GM18873 (cell line): ENCODE data around the gene GALNT1.

ENCODE experiments used
- ATAC-seq: cut with Tn5 transposase; IDR thresholded peaks from one replicate; pipeline ENCODE4 v1.9.1; 2021; ENCODE audit warnings: mild to moderate bottlenecking, moderate library complexity, moderate number of reproducible peaks; ENCODE audit not compliant: unreplicated experiment, low FRiP score

Gene GALNT1

DNA sequence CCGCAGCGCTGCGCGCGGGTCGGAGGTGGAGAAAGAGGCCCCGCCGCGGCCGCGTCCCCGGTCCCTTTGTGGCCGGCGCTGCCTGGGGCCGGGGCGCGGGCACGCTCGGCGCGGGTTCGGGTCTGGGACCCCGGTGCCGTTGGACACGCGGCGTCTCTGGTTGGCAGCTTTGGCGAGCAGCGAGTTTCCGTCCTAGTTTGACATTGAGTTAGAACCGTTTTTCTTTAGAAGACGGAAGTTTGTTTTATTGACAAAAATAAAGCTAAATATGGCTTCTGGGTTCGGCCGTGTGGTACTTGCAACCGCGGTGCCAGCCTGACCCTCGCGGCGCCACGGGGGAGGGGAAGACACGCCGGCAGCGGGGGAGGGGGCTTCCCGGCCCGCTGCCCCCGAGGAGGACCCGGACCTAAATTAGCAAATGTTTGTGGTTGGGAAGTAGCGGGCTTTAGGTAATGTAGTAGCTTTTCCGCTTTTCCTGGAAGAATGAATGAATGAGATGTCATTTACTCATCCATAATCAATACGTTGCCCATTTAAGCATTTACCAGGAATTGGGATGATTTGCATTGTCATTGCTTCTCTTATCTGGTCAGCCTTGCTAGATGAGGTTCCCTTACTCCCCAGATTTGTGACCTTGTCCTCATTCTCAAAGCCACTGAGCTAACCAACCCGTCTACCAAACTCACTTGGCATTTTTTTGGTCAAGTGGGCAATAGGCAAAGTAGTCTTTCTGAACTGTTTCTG lies 530 bp downstream of the GALNT1 start:
- no peak for ATAC-seq

DNA sequence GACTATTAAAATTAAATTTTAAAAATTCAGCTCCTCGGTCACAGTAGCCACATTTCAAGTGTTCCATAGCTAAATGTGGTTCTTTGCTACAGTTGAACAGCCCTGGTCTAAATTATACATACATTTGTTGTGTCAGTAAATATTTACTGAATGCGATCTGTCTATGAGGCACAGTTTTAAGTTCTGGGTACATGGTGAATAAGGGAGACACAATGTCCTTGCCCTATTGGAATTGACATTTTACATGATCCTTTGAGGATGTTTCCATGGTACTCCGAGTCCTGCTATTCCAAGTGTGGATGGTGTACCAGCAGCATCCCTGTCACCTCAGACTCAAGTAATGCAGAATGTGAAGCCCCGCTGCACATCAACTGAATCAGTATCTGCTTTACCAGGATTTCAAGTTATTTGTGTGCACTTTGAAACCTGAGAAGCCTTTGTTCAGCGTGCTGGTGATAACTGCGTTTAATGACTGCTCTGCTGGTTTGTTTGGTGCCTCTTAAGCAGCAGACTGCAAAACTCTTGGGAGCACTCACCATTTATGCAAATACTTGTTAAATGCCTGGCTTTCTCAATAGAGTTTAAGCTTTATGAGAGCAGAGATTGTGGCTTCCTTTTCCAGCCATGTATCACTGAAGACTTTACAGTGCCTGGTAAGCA lies 1.5 kb downstream of the GALNT1 start:
- no peak for ATAC-seq

DNA sequence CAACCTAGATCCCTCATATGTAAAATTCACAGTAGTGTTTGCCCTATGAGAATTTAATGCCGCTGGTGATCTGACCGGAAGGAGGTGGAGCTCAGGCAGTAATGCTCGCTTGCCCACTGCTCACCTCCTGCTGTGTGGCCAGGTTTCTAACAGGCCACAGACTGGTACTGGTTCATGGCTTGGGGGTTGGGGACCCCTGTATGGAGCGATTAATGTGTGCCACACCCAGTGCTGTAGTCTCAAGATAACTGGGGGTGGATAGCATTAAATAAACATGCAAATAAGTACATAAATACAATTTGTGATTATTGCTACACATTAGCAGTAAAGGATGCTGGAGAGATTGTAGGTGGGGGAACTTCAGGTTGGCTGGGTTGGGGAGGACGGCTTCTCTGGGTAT lies 3.2 kb downstream of the GALNT1 start:
- ATAC-seq: no peak

DNA sequence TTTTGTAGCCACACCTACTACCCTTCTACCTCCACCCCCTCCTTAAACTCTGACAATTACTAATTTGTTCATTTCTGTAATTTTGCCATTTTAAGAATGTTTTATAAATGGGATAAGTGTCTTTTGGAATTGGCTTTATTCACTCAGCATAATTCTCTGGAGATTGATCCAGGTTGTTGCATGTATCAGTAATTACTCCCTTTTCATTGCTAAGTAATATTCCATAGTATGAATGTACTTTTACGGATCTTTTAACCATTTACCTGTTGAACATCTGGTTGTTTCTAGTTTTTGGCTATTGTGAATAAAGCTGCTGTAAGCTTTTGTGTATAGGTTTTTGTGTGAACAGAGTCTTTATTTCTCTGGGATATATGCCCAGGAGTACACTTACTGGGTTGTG lies 4.1 kb downstream of the GALNT1 start:
- no peak for ATAC-seq

DNA sequence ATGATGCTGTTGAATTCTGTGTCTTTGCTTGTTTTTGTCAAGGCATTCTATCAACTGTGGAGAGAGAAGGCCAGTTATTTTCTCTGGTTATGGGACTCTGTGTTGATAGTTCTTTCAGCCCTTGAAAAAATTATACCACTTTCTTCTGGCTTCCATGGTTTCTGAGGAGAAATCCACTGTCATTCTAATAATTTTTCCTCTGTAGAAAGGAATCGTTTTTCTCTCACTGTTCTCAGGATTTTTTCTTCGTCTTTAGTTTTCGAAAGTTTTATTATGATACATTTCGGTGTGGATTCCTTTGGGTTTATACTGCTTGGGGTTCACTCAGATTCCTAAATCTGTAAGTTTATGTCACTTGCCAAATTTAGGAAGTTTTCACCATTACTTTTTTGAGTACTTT lies 6.6 kb downstream of the GALNT1 start:
- no peak for ATAC-seq

DNA sequence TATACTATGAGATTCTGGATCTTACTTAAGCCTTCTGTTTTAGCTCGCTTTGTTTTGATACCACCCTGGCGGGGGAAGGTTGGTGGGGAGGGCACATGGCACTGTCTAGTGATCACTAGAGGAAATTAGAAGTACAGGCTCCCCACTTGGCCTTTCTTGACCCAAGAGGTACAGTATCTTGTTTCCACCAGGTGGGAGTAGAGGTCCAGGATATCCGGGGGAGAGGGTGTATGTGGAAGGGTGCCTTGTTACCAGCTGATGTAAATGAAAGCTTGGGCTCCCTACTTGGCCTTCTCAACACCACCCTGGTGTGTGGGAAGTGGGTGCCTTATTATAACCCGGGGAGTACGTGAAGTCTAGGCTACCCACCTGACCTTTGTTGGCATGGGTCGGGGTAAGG lies 7.5 kb downstream of the GALNT1 start:
- ATAC-seq: peak; percentile 47

DNA sequence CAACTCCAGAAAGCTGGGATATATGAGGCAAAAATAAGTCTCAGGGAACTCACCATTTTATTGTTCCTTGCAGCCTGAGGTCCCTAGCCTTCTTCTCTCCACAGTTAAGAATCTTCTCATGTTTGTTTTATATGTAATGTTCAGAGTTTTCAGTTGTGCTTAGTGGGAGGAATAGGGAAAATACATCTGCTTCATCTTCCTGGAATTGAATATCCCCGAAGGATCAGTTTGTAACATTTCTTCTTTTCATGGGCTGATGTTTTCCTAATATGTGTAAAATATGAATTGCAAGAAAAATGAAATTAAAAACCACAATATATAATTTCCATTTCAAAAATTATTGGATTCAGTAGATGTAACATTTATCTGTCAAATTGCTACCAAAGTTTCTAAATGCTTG lies 8.0 kb downstream of the GALNT1 start:
- ATAC-seq: no peak

DNA sequence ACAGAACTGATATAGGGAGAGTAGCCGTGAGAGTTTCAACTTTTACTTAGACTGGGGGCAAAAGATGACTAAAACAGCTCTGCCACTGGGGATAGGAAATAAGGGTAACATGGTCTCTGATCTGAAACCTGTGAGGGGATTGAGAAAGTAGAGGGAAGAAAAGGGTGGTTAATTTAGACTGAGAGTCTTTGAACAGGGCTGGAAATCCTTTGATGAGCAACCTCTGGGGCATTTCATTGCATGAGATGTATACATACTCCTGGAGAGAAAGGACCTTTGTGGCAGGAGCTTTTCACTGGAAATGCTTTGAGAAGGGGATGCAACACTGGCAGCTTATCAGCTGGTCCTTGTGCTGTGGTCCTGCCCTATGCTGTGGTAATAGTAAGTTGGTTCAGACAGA lies 9.4 kb downstream of the GALNT1 start:
- ATAC-seq: no peak

DNA sequence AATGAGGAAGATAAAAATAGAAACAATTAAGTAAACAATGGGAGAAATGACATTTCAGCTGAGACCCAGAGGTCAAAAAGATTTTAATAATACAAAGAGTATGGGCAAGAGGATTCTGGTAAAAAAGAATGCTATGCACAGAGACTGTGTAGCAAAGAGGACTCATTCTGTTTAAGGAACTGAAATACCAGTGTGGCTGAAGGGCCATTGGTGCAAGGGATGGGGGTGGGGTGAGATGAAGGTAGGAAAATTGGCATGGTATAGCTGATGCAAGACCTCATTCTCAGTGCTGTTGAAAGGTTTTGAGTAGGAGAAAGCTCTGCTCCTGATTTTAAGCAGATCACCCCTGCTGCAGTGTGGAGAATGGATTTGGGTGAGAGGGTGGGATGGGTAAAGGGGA lies 10.8 kb downstream of the GALNT1 start:
- ATAC-seq: peak; percentile 89

DNA sequence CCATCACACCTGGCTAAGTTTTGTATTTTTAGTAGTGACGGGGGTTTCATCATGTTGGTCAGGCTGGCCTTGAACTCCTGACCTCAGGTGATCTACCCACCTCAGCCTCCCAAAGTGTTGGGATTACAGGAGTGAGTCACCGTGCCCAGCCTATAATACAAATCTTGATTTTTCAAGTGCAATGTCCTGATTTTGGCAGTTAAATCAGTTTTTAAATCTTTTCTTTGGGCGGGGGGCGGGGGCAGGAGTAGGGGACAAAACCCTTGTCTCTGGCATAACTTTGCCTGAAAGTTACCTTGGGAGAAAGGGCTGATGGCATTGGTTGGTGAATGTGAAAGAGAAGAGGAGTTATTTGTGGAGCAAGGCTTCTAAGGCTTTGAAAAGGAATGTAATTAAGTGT lies 12.3 kb downstream of the GALNT1 start:
- no peak for ATAC-seq

DNA sequence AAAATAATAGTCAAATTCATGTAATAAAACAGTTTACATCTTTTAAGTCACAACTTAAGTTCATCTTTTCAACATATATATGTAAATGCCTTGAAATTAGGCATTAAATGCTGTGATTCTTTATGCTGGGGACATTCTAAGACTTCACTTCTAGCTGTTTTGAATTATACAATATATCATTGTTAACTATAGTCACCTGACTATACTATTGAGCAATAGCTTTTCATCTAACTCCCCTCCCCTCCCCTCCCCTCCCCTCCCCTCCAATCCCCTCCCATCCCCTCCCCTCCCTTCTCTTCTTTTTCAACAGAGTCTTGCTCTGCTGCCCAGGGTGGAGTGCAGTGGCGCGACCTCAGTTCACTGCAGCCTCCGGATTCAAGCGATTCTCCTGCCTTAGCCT lies 16.2 kb downstream of the GALNT1 start:
- no peak for ATAC-seq

DNA sequence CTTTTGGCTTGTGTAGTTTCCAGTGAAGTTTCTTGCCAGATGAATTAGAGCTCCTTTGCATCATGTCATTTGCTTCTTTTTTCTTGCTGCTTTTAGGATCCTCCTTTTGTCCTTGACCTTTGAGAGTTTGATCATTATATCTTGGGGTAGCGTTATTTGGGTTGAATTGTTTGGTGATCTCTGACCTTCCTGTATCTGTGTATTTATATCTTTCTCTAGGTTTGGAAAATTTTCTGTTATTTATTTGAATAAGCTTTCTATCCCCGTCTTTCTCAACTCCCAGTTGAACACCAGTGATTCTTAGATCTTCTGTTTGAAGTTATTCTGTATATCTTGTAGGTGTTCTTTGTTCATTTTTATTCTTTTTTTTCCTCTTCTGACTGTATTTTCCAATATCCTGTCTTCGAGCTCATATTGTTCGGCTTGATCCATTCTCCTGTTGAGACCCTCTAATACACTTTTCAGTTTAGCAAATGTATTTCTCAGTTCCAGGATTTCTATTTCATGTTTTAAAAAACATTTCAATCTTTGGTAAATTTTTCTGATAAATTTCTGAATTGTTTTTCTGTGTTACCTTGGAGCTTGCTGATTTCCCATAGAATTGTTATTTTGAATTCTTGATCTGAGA lies 20.8 kb downstream of the GALNT1 start:
- ATAC-seq: no peak

DNA sequence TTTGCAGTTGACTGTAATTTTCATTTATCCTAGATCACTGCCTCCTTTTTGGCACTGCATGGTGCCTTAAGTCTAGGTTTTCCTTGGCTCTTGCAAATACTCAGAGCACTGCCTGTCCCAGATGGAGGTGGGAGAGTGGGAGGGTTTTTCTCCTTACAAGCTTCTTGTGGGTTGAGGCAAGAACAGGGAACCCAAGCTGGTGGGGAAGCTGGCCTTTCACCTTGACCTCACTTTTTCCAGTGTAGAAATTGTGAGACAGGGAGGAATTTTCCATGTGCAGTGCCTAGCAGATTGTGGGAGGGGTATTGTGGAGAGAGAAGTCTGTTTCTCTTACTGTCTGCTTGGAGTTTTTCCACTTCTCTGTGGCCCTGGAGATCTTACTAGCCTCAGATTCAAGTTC lies 21.5 kb downstream of the GALNT1 start:
- no peak for ATAC-seq

DNA sequence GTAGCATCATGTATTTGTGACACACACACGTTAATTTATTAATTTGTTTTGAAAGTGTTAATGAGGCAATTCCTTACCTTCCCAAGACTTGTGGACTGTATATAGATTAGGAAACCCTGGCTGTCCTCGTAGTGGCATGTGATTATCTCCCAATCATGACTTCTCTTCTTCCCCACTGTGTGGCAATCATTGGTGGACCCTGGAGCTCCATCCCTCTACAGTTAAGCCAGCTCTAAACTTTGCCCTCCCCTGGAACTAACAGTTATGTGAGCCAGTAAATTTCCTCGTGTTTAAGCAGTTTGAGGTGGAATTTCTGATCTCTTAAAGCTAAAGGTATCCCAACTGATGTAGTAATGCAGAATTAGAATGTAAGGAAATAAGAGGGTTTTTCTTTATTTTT lies 22.0 kb downstream of the GALNT1 start:
- no peak for ATAC-seq

DNA sequence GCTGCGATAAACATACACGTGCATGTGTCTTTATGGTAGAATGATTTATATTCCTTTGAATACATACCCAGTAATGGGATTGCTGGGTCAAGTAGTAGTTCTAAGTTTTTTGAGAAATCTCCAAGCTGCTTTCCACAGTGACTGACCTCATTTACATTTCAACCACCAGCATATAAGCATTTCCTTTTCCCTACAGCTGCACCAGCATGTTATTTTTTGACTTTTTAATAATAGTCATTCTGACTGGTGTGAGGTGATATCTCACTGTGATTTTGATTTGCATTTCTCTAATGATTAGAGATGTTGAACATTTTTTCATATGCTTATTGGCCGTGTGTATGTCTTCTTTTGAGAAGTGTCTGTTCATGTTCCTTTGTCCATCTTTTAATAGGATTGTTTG lies 22.8 kb downstream of the GALNT1 start:
- no peak for ATAC-seq

DNA sequence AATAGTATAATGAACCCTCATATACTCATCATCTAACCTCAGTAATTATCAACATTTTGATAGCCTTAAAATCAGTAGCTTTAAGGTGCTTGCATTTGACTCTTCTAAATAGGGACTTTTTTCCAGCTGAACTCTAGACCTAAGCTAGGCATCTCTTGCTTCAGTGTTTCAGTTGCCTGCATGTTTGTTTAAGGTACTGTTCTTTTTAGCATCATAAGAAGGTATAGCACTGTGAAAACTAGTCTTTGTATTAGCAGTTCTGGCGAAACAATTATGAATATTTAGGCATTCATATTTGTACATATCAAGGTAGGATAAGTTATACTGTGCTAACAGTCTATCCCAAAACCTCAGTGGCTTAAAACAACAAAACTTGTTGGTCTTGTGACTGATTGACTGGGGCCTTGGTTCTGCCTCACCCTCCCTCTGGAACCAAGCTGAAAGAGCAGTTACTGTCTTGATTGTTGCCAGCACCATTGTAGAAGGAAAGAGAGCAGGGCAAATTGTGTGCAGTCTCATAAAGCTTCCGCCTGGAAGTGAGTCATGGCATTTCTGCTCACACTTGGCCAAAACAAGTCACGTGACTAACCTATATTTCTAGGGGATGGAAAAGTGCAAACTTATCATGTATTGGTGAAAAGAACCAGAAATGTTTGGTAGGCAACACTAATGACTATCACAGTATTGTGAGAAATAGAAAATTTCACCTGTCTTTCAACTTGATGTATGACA lies 24.3 kb downstream of the GALNT1 start:
- ATAC-seq: no peak

DNA sequence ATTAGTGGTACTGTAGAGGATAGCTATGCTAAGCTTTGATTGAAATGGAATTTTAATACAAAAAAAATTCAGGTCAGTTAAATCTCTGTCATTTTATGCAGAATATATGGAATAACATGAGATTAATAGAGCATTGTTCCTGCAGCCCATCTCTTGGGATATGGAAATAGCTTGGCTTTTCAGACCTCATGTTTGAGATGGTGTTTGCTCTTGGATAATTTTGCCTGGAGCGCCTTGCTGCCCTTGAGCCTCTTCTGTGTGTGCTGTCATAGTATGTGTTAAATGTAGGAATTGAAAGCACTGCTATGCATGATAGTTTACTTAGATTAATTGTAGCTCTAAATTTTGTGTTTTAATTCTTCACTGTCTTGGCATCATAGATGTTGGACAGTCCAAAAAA lies 27.7 kb downstream of the GALNT1 start:
- no peak for ATAC-seq

DNA sequence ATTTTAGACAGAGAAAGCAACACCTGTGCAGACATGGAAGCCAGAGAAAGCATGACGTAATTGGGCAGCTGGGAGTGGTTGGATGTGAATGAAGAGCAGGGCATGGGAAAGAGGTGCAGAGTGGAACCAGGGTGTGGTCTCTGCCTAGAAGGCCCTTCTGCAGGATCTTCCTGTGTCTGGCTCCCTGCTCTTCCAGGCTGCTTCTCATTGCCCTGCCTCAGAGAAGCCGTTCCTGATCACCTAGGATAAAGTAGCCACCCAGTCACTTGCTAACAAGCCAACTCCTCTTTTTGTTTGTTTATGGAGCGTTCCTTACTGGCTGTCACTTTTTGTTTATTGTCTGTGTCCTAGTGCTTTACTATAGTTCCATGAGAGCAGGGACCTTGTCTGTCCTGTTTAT lies 28.5 kb downstream of the GALNT1 start:
- no peak for ATAC-seq

DNA sequence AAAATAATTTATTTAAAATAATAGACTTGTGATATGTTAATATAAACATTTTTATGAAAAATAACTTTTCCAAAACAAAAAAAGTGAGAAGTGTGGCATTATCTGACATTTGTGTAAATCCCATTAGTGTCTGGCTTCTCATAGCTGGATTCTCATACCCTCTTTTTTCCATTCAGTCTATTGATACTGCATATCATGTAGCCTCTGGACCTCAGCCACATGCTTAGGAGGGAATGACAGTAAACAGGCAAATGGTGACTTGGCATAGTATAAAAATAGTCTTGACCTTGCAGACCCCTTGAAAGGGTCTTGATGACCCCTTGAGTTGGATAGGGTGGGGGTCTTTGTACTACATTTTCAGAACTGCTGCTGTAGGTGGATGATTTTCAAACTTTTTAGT lies 29.2 kb downstream of the GALNT1 start:
- no peak for ATAC-seq

DNA sequence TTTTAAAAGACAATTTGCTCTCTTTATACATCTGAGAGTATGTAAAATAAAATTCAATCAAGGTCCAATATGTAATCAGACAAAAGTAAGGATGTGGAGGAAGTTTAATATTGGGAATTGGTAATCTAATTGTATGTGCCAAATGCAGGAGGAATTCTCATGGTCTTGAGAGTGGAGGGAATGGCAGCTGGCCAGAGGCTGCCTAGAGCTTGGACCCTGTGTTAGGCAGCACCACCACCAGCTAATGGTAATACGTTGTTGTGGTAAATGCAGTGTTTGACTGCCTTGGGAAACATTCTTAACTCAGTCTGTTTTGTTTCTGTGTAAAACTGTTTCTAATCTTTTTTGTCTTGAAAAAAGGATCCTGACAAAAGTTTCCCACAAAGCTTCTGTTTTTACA lies 30.0 kb downstream of the GALNT1 start:
- ATAC-seq: no peak

DNA sequence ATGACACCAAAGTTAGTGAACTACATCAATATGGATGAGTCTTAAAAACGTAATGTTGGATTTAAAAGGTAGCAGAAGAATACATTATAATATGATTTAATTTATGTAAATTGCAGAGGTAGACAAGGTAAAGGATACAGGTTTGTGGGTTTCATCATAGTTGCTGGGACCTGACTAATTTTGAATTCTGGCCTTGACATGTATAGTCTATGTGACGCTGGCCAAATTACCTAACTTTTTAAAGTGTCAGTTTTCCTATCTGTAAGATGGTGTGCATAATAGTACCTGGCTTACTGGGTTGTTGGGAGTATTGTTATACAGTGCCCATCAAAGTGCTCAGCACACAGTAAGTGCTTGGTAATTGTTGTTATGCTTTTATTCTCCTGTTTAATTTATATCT lies 34.5 kb downstream of the GALNT1 start:
- no peak for ATAC-seq
